ENCODE data around the gene CD34.
"Not testable (repeated sequence)": the region's sequence is repeated elsewhere in the genome, so short reads cannot be mapped to it uniquely, and the experiment has no call there.

The CD34 gene

DNA sequence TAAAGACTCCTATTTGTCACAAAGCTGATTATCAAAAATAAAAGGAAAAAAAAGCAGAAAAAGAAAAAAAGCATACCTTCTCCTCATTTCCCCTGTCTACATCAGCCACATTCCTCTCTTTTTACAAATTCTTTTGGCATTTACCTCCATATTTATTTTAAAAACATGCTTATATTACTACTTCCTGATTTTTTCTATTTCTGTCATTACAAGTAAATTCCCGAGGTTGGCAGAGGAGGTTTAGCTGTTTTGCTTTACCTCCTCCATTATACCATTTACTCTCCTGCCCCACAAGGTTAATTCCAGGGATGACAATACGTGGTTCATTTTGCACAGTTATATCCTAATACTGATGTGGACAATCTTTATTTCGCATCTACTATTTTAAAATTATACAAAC, 26.3 kb upstream of the CD34 start:
- Histone ChIP-seq H3K4me3 (ENCODE audit: severe bottlenecking) (no peak overlapping the region), H3K27ac (ENCODE audit: poor library complexity, severe bottlenecking) (no peak overlapping the region), H3K4me1 (ENCODE audit: insufficient read depth, poor library complexity, severe bottlenecking) (no peaks in the 10 kb centered on the region), H3K27me3 (ENCODE audit: insufficient read depth, poor library complexity, severe bottlenecking) (no peaks in the 10 kb centered on the region), H3K9me3 (ENCODE audit: severe bottlenecking) (no peaks in the 10 kb centered on the region), H3K36me3 (ENCODE audit: low read depth) (no peaks in the 10 kb centered on the region)
- no peak for ATAC-seq (ENCODE audit: low read depth)
- DNase-seq (ENCODE audit: low spot score): no peak
- TF ChIP-seq, protein P1, sequence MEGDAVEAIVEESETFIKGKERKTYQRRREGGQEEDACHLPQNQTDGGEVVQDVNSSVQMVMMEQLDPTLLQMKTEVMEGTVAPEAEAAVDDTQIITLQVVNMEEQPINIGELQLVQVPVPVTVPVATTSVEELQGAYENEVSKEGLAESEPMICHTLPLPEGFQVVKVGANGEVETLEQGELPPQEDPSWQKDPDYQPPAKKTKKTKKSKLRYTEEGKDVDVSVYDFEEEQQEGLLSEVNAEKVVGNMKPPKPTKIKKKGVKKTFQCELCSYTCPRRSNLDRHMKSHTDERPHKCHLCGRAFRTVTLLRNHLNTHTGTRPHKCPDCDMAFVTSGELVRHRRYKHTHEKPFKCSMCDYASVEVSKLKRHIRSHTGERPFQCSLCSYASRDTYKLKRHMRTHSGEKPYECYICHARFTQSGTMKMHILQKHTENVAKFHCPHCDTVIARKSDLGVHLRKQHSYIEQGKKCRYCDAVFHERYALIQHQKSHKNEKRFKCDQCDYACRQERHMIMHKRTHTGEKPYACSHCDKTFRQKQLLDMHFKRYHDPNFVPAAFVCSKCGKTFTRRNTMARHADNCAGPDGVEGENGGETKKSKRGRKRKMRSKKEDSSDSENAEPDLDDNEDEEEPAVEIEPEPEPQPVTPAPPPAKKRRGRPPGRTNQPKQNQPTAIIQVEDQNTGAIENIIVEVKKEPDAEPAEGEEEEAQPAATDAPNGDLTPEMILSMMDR (IDR thresholded peaks at IDR 0.05; ENCODE audit: poor library complexity, severe bottlenecking): no peak

DNA sequence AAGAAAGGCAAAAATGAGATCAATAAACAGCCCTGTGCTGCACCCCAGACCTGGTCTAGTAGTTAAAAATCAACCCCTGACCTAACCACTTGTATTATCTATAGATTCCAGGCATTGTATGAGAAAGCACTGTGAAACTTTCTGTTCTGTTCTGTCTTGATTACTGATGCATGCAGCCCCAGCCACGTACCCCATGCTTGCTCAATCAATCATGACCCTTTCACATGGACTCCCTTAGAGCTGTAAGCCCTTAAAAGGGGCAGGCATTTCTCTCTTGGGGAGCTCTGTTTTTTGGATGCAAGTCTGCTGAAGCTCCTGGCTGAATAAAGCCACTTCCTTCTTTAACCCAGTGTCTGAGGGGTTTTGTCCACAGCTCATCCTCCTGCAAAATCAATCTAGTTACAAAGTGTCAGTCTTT, 24.2 kb upstream of the CD34 start:
- TF ChIP-seq, protein P1 (IDR thresholded peaks at IDR 0.05; ENCODE audit: poor library complexity, severe bottlenecking): no peak
- ATAC-seq (ENCODE audit: low read depth): no peak
- Histone ChIP-seq H3K36me3 (ENCODE audit: low read depth) (no peaks in the 10 kb centered on the region), H3K9me3 (ENCODE audit: severe bottlenecking) (no peaks in the 10 kb centered on the region), H3K27me3 (ENCODE audit: insufficient read depth, poor library complexity, severe bottlenecking) (no peaks in the 10 kb centered on the region), H3K4me1 (ENCODE audit: insufficient read depth, poor library complexity, severe bottlenecking) (no peaks in the 10 kb centered on the region), H3K4me3 (ENCODE audit: severe bottlenecking) (no peak overlapping the region), H3K27ac (ENCODE audit: poor library complexity, severe bottlenecking) (no peak overlapping the region)
- DNase-seq (ENCODE audit: low spot score): no peak

DNA sequence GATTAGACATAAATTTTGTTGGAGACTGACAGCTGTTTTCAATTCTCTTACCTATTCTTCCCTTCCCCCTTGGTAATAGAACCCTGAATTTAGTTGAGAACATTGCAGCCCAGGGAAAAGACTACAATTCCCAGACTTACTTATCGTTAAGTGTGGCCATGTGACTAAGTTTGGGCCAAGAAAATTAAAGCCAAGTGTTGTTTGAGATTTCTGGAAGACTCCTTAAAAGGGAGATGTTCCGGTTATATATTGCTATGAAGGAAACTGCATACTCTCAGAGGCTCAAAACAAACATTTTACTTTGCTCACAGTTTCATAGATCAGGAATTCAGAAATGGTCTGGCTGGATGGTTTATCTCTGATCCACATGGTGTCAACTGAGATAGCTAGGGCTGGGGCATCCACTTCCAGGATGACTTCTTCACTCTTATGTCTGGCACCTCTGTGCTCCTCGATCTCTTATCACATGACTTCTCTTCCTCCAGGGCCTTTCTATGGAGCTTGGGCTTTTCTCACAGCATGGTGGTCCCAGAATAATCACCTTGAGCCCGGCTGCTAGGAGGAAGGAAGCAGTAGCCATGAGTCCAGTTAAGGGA, 22.4 kb upstream of the CD34 start:
- ATAC-seq (ENCODE audit: low read depth) (no peak), DNase-seq (ENCODE audit: low spot score) (no peak)
- no peak overlapping the region for H3K27ac ChIP-seq (ENCODE audit: poor library complexity, severe bottlenecking)
- TF ChIP-seq, protein P1 (IDR thresholded peaks at IDR 0.05; ENCODE audit: poor library complexity, severe bottlenecking): no peak
- no peaks in the 10 kb centered on the region for H3K4me1 ChIP-seq (ENCODE audit: insufficient read depth, poor library complexity, severe bottlenecking)
- H3K9me3 ChIP-seq (ENCODE audit: severe bottlenecking): no peaks in the 10 kb centered on the region
- H3K36me3 ChIP-seq (ENCODE audit: low read depth): no peaks in the 10 kb centered on the region
- H3K4me3 ChIP-seq (ENCODE audit: severe bottlenecking): no peak overlapping the region
- H3K27me3 ChIP-seq (ENCODE audit: insufficient read depth, poor library complexity, severe bottlenecking): no peaks in the 10 kb centered on the region

DNA sequence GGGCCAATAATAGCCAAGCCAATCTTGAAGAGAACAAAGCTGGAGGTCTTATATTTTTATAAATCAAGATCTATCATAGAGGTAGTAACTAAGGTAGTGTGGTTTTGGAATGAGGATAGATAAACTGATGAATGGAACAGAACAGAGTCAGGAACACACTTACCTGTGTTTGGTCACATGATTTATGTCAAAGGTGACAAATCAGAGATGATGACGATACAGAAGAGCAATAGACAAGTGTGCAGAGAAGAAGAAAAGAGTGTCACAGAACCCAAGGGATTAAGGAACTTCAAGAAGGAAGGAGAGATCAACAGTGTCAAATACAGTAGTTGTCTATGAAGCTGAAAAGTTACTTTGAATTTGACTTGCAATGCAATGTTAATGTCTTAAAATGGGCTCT, 16.1 kb upstream of the CD34 start:
- Histone ChIP-seq H3K27me3 (ENCODE audit: insufficient read depth, poor library complexity, severe bottlenecking) (no peaks in the 10 kb centered on the region), H3K36me3 (ENCODE audit: low read depth) (no peaks in the 10 kb centered on the region), H3K4me3 (ENCODE audit: severe bottlenecking) (no peak overlapping the region), H3K9me3 (ENCODE audit: severe bottlenecking) (no peaks in the 10 kb centered on the region), H3K4me1 (ENCODE audit: insufficient read depth, poor library complexity, severe bottlenecking) (no peaks in the 10 kb centered on the region), H3K27ac (ENCODE audit: poor library complexity, severe bottlenecking) (no peak overlapping the region)
- ATAC-seq (ENCODE audit: low read depth) (no peak), DNase-seq (ENCODE audit: low spot score) (no peak)
- TF ChIP-seq, protein P1 (IDR thresholded peaks at IDR 0.05; ENCODE audit: poor library complexity, severe bottlenecking): no peak

DNA sequence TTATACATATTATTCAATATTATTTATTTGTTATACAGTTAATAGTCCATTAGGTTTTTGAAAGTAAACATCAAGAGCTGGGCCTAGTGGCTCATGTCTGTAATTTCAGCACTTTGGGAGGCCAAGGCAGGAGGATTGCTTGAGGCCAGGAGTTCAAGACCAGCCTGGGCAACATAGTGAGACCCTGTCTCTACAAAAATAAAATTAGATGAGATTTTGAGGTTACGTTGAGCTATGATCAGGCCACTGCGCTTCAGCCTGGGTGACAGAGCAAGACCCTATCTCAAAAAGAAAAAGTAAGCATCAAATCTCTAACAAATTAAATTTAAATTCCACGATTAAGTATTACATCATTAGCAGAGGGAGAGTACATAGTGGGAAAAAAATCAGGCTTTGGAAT, 15.0 kb upstream of the CD34 start:
- not testable (repeated sequence) for H3K9me3 ChIP-seq (ENCODE audit: severe bottlenecking); H3K4me3 ChIP-seq (ENCODE audit: severe bottlenecking); H3K4me1 ChIP-seq (ENCODE audit: insufficient read depth, poor library complexity, severe bottlenecking); DNase-seq (ENCODE audit: low spot score); H3K27me3 ChIP-seq (ENCODE audit: insufficient read depth, poor library complexity, severe bottlenecking); H3K36me3 ChIP-seq (ENCODE audit: low read depth); H3K27ac ChIP-seq (ENCODE audit: poor library complexity, severe bottlenecking); ATAC-seq (ENCODE audit: low read depth)
